Endometrium (tissue), 2 donors: ENCODE data around the gene PHACTR1.

Experiments used
- FAIRE-seq: peaks from 2 replicates; lab custom pipeline; 2012; peaks lifted over from hg19 to GRCh38; lab: Jason Lieb, UNC
- donor health status: control.
- donor health status: control.

The PHACTR1 gene

GRCh38 chr6:12993283-12993898 lies 276.8 kb downstream of the PHACTR1 start:
- no peak for FAIRE-seq

GRCh38 chr6:12995419-12995818 lies 278.9 kb downstream of the PHACTR1 start:
- peak; percentile 70 for FAIRE-seq

GRCh38 chr6:13000537-13000936 lies 284.0 kb downstream of the PHACTR1 start:
- FAIRE-seq = no peak

DNA sequence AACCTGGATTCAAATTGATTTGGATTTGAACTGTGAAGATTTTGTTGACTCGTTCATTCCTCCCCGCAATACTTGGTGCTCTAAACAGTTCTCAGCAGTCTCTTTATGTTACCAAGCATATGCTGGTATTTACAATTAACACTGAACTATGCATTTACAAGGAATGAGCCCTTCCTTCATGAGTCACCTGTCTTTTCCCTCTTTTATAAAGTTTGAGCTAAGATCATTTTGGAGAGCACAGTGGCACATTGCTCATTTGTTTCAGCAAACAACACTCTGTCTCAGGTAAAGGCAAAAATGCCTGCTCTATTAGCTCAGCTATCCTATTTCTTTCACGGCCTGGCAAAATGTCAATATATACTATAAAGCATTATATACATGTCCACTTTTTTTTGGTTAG lies 285.4 kb downstream of the PHACTR1 start:
- no peak for FAIRE-seq

DNA sequence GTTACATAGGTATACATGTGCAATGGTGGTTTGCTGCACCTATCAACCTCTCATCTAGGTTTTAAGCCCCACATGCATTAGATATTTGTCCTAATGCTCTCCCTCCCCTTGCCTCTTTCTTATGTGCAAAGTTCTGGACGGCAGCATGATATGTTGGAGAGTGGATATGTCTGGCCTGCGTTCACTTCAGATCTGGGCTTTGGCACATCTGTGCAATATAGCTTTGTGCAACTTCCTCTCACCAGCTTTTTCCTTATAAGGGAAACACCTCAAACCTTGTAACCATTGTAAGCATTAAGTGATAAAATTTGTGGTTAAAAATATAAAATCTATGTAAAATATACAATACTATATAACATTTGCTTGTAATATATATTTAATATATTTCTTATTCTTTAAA lies 288.0 kb downstream of the PHACTR1 start:
- FAIRE-seq = no peak

- no peak for FAIRE-seq
Observed at GRCh38 chr6:13005994-13006393, 289.4 kb downstream of the PHACTR1 start.

DNA sequence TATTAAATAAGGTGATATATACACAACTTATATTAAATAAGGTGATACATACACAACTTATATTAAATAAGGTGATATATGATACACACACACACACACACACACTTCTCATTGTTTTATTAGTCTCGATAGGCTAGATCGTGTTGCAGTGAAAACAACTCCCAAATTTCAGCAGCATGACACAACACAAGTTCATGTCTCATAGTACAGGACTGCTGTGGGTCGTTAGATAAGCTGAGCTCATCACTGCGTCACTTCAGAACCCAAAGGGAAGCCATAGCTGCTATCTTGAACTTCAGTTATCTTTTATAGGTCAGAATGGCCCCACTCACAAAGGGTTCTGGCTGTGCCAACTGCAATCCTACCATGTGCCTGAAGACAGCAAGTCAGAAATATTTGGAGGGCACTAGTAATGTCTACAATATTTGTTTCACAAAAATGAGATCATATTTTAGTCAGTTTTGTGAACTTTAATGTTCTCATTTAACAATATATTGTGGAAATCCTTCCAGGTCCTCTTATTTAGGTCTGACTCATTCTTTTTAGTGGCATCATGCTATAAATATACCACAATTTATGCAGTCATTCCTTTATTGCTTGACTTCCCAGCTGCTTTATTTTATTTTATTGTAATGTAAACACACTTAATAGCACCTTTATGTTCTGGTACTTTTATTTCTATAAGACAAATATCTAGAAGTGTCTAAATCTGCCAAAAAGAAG lies 290.2 kb downstream of the PHACTR1 start:
- no peak for FAIRE-seq

- FAIRE-seq = no peak
Observed at GRCh38 chr6:13007744-13008143, 291.2 kb downstream of the PHACTR1 start.

- no peak for FAIRE-seq
Observed at GRCh38 chr6:13009031-13009430, 292.5 kb downstream of the PHACTR1 start.

DNA sequence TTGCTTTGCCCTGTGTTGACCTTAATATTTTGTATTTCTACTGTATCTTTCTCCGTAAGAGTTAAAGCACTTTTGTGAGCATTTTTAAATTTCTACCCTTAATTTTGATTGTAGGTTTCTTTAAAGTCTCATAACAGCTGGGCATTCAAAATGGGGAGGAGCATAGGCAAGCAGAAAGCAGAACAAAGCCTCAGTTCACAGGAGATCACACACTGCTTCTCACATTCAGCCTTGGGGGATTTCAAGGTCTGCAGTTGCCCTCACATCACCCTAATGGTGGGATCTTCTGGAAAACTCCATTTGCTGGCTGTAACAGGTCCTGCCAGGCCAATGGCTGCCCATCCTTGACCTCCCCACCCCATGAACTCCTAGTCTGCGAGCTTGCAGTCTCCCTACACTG lies 292.9 kb downstream of the PHACTR1 start:
- no peak for FAIRE-seq

GRCh38 chr6:13011612-13012146 lies 295.1 kb downstream of the PHACTR1 start:
- FAIRE-seq = no peak

DNA sequence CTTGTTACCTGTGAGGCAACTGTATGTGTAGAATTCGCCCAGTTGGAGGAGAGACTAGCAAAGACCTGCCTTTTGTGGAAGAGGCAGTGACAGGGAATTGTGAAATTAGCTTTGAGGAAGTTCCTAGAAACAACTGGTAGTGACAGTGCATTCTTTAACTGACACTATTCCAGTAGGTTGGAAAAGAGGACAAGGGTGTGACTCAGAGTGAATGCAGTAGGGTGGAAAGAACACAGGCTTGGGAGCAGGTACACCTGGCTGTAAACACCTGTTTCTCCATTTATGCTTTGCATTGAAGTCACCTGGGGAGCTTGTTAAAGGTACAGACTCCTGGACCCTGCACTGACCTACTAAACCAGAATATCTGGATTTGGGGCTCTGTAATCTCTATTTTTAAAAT lies 295.7 kb downstream of the PHACTR1 start:
- no peak for FAIRE-seq

GRCh38 chr6:13012977-13013680 lies 296.6 kb downstream of the PHACTR1 start:
- no peak for FAIRE-seq

- FAIRE-seq = no peak
Observed at GRCh38 chr6:13013681-13014503, 297.3 kb downstream of the PHACTR1 start.

DNA sequence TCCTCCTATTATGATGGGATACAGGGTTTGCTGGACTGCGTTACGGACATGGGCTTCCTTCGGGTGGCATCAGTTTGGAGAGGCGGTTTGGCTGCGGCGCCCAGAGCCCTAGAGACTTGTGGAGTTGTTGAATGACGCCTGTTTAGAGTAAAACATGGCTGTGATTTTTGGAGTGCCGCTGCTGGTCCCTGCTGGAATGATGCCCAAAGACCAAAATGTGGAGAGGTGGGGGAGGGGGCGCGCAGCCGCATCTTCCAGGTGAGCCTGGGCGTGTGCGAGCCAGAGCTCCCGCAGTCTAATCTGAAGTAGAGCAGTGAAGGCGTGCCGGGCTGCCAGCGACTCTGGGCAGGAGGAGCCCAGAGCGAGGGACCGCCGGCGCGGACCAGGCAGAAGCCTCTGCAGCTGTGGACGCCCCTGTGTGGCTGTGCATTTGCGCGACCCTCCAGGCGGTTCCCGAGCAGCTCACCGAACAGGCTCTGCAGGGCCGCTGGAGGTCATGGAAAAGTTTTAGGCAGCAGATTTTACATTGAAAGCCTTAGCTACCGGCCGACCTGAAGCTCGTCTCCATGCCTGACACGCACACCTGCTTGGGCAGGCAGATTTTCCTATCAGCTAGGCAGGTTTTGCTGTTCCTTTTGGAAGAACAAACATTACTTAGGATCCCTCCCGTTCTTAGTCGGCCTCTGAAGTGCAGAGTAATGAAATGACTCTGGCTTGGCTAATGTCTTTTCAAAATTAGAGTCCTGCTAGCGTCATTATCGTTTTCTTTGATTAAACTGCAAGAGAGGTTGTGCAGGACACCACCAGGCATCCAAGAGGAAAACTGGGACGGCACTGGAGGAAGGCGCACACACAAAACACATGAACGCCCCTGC lies 298.2 kb downstream of the PHACTR1 start:
- no peak for FAIRE-seq

GRCh38 chr6:13015379-13015681 lies 298.8 kb downstream of the PHACTR1 start:
- FAIRE-seq = no peak

GRCh38 chr6:13024616-13025015 lies 308.0 kb downstream of the PHACTR1 start:
- FAIRE-seq = no peak

- FAIRE-seq = no peak
Observed at GRCh38 chr6:13025893-13026499, 309.4 kb downstream of the PHACTR1 start.

DNA sequence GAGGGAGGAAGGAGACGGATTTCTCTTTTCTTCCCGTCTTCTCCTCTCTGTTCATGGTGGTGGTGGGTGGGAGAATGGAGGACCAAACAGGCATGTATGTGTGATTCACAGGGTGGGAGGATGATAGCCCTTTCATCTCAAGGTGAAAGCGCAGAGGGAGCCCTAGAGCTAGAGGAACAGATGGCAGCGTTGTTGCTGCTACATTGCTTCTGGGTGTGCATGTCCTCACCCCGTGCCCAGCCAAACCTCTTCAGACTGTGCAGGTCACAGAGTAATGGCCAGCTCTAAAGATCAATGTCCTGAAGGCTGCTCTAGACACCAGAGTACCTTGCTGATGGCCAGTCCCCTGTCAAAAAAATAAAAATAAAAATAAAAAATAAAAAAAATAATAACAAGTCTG lies 310.0 kb downstream of the PHACTR1 start:
- no peak for FAIRE-seq

GRCh38 chr6:13027207-13027606 lies 310.6 kb downstream of the PHACTR1 start:
- FAIRE-seq = no peak

GRCh38 chr6:13030396-13030795 lies 313.8 kb downstream of the PHACTR1 start:
- FAIRE-seq = no peak
